GM18858 (cell line): Measurements from ENCODE around the gene RRP36.

Source experiments
- ATAC-seq: cut with Tn5 transposase; IDR thresholded peaks from one replicate; pipeline ENCODE4 v1.9.1; 2021; ENCODE audit not compliant: unreplicated experiment

RRP36 gene

GRCh38 chr6:43006251-43006650, 15.2 kb upstream of the RRP36 start:
- no peak for ATAC-seq

- ATAC-seq = no peak
Observed at GRCh38 chr6:43007126-43007525, 14.3 kb upstream of the RRP36 start.

- no peak for ATAC-seq
Observed at GRCh38 chr6:43009124-43009523, 12.3 kb upstream of the RRP36 start.

- ATAC-seq = no peak
Observed at GRCh38 chr6:43011207-43011606, 10.2 kb upstream of the RRP36 start.

- ATAC-seq = no peak
Observed at GRCh38 chr6:43012364-43012763, 9.1 kb upstream of the RRP36 start.

GRCh38 chr6:43013097-43013842, 8.2 kb upstream of the RRP36 start:
- no peak for ATAC-seq

- ATAC-seq = peak; percentile 83
Observed at GRCh38 chr6:43013843-43014433, 7.5 kb upstream of the RRP36 start, which contains the start of the genes KLHDC3 and MEA1. TSS of gene KLHDC3 (plus strand) at chr6:43014249. CDS start at chr6:43017193, 2,944 bp downstream. TSS of gene MEA1 (minus strand) at chr6:43013946. CDS start at chr6:43013813, 133 bp downstream.

- ATAC-seq = no peak
Observed at GRCh38 chr6:43014434-43014909, 7.0 kb upstream of the RRP36 start.

GRCh38 chr6:43016176-43016942, 5.1 kb upstream of the RRP36 start:
- ATAC-seq = no peak

GRCh38 chr6:43016943-43017334, 4.5 kb upstream of the RRP36 start:
- no peak for ATAC-seq

GRCh38 chr6:43019152-43019551, 2.3 kb upstream of the RRP36 start:
- ATAC-seq = no peak

- no peak for ATAC-seq
Observed at GRCh38 chr6:43020052-43020705, 1.2 kb upstream of the RRP36 start.

- no peak for ATAC-seq
Observed at GRCh38 chr6:43020847-43021246, 576 bp upstream of the RRP36 start.

GRCh38 chr6:43024436-43024835, 3.0 kb downstream of the RRP36 start:
- ATAC-seq = no peak

- no peak for ATAC-seq
Observed at GRCh38 chr6:43026365-43026764, 4.9 kb downstream of the RRP36 start.

- ATAC-seq = no peak
Observed at GRCh38 chr6:43029120-43029519, 7.7 kb downstream of the RRP36 start.

GRCh38 chr6:43032326-43032725, 10.9 kb downstream of the RRP36 start:
- no peak for ATAC-seq

GRCh38 chr6:43033496-43034189, 12.2 kb downstream of the RRP36 start:
- no peak for ATAC-seq

GRCh38 chr6:43034190-43034525, 12.7 kb downstream of the RRP36 start:
- ATAC-seq = no peak

GRCh38 chr6:43035495-43036194, 14.2 kb downstream of the RRP36 start:
- no peak for ATAC-seq
